NB4 (cell line): Measurements from ENCODE around the gene FSIP2.

Source experiments
- DNase-seq: peaks from one replicate; pipeline ENCODE4 v3.0.0; 2010; ENCODE audit warnings: low read depth
- H3K4me3 ChIP-seq: one replicate; pipeline ENCODE4 v1.5.1; 2011; ENCODE audit warnings: mild to moderate bottlenecking, low read depth, low read length, moderate library complexity
- CTCF ChIP-seq: IDR thresholded peaks from one replicate; pipeline ENCODE4 v1.5.1; 2012; ENCODE audit warnings: low read depth, low read length
- MYC ChIP-seq: IDR thresholded peaks from 2 replicates; pipeline ENCODE4 v1.6.1; 2011; ENCODE audit warnings: low read depth, low read length
- POLR2A ChIP-seq: IDR thresholded peaks from 2 replicates; pipeline ENCODE4 v1.6.1; 2011; ENCODE audit warnings: mild to moderate bottlenecking; ENCODE audit not compliant: insufficient read length; ENCODE audit errors: extremely low read depth
- TF ChIP-seq, protein P1 (sequence below): IDR thresholded peaks from 2 replicates; pipeline ENCODE4 v1.6.1; 2011; ENCODE audit warnings: low read depth, low read length

The FSIP2 gene

DNA sequence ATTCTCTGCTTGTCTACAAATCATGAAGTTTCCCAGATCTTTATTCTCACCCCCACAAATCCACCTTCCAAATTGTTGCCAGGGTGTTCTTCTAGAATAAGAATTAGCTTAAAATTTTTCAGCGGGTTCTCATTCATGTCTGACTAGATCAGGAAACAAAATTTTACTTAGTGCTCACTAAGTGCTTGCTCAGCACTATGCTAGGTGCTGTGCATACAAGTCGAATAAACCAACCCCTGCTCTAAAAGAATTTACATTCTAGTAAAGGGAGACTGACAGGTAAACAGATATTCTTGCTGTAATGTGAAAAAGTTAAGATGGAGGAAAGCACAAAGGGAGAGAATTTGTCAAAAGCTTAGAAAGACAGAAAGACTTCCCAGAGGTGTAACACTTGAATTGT, 2.4 kb upstream of the FSIP2 start:
- no peak for DNase-seq

DNA sequence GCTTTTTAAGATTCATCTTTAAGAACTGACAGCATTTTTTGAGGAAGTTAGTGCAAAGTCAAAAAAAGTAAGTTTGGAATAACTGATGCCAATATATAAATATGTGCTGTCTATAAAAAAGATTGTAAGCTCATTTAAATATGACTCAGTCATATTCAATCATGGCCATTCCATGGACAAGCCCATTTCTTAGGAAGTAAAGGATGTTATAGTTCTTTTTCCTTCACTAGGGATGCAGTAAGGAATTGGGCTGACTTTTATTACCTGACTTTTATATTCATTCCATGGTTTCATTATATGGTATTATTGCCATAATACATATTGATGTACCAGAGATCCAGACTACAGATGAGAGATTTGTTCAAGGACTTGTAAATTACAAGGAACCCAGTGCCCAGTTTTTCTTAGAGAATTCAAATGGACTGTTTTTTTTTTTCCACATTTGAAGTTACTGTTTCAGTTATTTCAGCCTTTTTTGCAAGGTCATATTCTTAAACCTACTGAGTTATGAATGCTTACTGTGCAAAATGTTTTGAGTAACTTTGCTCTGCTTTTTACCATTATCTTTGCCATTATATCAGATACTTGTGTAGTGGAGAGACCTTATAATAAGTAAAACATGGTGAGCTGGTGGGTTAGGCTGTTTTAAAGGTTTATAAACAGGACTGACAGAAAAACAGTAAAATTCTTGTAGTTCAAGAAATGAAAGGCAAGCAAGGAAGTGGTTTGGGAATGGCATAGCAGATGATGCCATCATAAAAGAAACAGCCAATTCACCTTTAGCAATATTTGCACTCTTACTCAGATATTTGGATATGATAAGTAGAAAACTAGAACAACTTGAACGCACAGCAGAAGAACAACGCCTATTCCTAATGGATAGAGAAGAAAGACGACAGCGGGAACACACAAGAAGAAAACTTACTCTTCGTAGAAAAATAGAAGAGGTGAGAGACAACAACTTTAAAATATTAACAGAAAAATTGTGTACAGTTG, 7.6 kb downstream of the FSIP2 start:
- DNase-seq = no peak
- no peak for TF ChIP-seq CTCF
- TF ChIP-seq, protein P1, sequence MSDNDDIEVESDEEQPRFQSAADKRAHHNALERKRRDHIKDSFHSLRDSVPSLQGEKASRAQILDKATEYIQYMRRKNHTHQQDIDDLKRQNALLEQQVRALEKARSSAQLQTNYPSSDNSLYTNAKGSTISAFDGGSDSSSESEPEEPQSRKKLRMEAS = no peak
- no peak for TF ChIP-seq POLR2A
- H3K4me3 ChIP-seq = no peak overlapping the region

More for the DNA sequence above, 2.4 kb upstream of the FSIP2 start:
- no peak overlapping the region for H3K4me3 ChIP-seq
- TF ChIP-seq, protein P1 = no peak
- TF ChIP-seq MYC (no peak), POLR2A (no peak), CTCF (no peak)

DNA sequence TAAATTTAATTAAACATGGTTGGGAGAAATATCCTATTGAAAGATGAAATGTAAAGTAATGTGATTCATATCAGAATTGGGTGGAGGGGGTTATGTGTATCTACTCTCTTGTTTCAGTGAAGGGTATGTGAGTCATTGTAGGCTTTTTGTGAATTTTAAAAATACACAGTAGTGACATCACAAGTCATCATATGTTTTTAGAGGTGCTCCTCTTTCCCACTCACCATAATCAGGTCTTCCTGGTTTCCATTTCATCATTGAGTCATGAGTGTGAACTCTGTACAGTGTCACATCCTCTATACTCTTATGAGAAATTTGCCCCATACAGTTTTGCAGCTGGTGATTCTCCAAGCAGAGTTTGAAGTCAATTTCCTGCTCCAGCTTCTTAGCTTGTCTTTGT, 18.8 kb downstream of the FSIP2 start:
- no peak for DNase-seq
- no peak overlapping the region for H3K4me3 ChIP-seq
- TF ChIP-seq POLR2A (no peak), MYC (no peak), CTCF (no peak)
- TF ChIP-seq, protein P1 = no peak

GRCh38 chr2:185771396-185771795, 32.8 kb downstream of the FSIP2 start:
- no peak for DNase-seq
- TF ChIP-seq MYC (no peak), POLR2A (no peak), CTCF (no peak)
- TF ChIP-seq, protein P1 = no peak
- H3K4me3 ChIP-seq = no peak overlapping the region

DNA sequence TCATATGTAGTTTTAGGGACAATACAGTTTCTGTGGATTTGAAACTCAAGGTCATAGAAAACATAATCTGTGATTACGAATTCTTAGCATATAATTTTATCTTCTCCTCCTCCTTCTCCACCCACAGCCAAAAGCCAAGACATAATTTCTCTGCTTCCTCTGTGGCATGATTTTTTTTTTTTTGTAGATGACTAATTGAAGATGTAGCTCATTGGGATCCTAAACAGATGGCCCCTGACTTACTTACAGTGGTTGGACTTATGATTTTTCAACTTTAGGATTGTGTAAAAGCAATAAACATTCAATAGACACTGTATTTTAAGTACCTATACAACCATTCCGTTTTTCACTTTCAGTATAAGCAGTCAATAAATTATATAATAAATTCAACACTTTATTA, 42.3 kb downstream of the FSIP2 start:
- no peak overlapping the region for H3K4me3 ChIP-seq
- no peak for DNase-seq

GRCh38 chr2:185782223-185782769, 43.7 kb downstream of the FSIP2 start:
- DNase-seq = peak; percentile 6
- TF ChIP-seq, protein P1 = no peak
- TF ChIP-seq CTCF = no peak
- TF ChIP-seq MYC = no peak
- no peak for TF ChIP-seq POLR2A
- H3K4me3 ChIP-seq = no peak overlapping the region

More for the DNA sequence above, 42.3 kb downstream of the FSIP2 start:
- TF ChIP-seq, protein P1 = no peak
- no peak for TF ChIP-seq POLR2A
- TF ChIP-seq MYC = no peak
